Activated B cell treated with CpG ODN at 0.5 μM for 24 hours (primary cell): ENCODE measurements around the gene CISTR. TPM values are rescaled to one million over a fixed set of nuclear protein-coding genes. Genes with fewer than 3 reads are reported as not detected.
"Not testable (repeated sequence)": the region's sequence is repeated elsewhere in the genome, so short reads cannot be mapped to it uniquely, and the experiment has no call there.

Experiments
- ATAC-seq: fragments of 200-7000 bp; cut with Tn5 transposase; one replicate; pipeline ENCODE4 v1.10.0; 2021; ENCODE audit warnings: low read depth, mild to moderate bottlenecking, moderate library complexity
- CTCF ChIA-PET: fragments of 350-600 bp; sonication (Branson Sonifier 250); formaldehyde crosslinking; loops from one replicate; lab custom pipeline; 2021; ENCODE audit warnings: antibody characterized with exemption; lab: Charles Lee
- POLR2A ChIA-PET: fragments of 350-600 bp; sonication (Branson Sonifier 250); formaldehyde crosslinking; loops from one replicate; lab custom pipeline; 2021; ENCODE audit warnings: antibody characterized with exemption; lab: Charles Lee
- DNase-seq: peaks from one replicate; pipeline ENCODE4 v3.0.0; 2022
- H3K27ac Mint-ChIP-seq: one replicate; pipeline ENCODE4 v1.8.0; 2020; ENCODE audit warnings: mixed read lengths
- H3K27me3 Mint-ChIP-seq: one replicate; pipeline ENCODE4 v1.8.0; 2021; ENCODE audit warnings: mixed read lengths
- H3K36me3 Mint-ChIP-seq: one replicate; pipeline ENCODE4 v1.8.0; 2021; ENCODE audit warnings: low read depth, mixed read lengths
- H3K4me1 Mint-ChIP-seq: one replicate; pipeline ENCODE4 v1.8.0; 2021; ENCODE audit warnings: mixed read lengths
- H3K4me3 Mint-ChIP-seq: one replicate; pipeline ENCODE4 v1.8.0; 2020; ENCODE audit warnings: mild to moderate bottlenecking, mixed read lengths
- H3K9me3 Mint-ChIP-seq: one replicate; pipeline ENCODE4 v1.8.0; 2020; ENCODE audit warnings: mixed read lengths
- CTCF ChIP-seq: fragments of 200-600 bp; IDR thresholded peaks from one replicate; pipeline ENCODE4 v1.8.0; 2022; ENCODE audit warnings: antibody characterized with exemption, mild to moderate bottlenecking
- intact Hi-C: fragments of 100-400 bp; cut with micrococcal nuclease; formaldehyde crosslinking; loops from one replicate; pipeline ENCODE4 v1.15.1; 2024
- total RNA-seq: library from RNA; stranded (reverse); gene quantifications from 2 replicates; pipeline ENCODE4 v1.2.3, GENCODE V29; 2022

CISTR gene
- total RNA-seq, 1 donor from 2014 or later = not detected

- H3K27me3 Mint-ChIP-seq = peaks cover 17% of the 10 kb centered on the region
- CTCF ChIA-PET = no interaction called here
- no peak for DNase-seq
- no peaks in the 10 kb centered on the region for H3K9me3 Mint-ChIP-seq
- H3K4me3 Mint-ChIP-seq = no peak overlapping the region
- no peak for ATAC-seq
- intact Hi-C loops = no loop called here
- no peaks in the 10 kb centered on the region for H3K36me3 Mint-ChIP-seq
- no peak overlapping the region for H3K27ac Mint-ChIP-seq
- TF ChIP-seq CTCF = no peak
- POLR2A ChIA-PET = no interaction called here
- no peaks in the 10 kb centered on the region for H3K4me1 Mint-ChIP-seq
Observed at GRCh38 chr12:53781228-53781801, 29.5 kb upstream of the CISTR start.

GRCh38 chr12:53780323-53780722 is 28.5 kb upstream of the CISTR start:
- no peak overlapping the region for H3K27ac Mint-ChIP-seq
- DNase-seq (no peak), ATAC-seq (no peak)
- no peak for TF ChIP-seq CTCF
- H3K4me1 Mint-ChIP-seq = no peaks in the 10 kb centered on the region
- H3K4me3 Mint-ChIP-seq = no peak overlapping the region
- intact Hi-C loops = no loop called here
- no peaks in the 10 kb centered on the region for H3K9me3 Mint-ChIP-seq
- POLR2A ChIA-PET = no interaction called here
- CTCF ChIA-PET = interaction anchor here (1.0 kb wide), 1 partner anchor 24 kb away, joined by 3 read pairs; no protein-coding TSS in a partner anchor
- H3K36me3 Mint-ChIP-seq = no peaks in the 10 kb centered on the region
- H3K27me3 Mint-ChIP-seq = peaks cover 15% of the 10 kb centered on the region

GRCh38 chr12:53779679-53780078 is 27.9 kb upstream of the CISTR start:
- H3K27ac Mint-ChIP-seq, DNase-seq, intact Hi-C loops, H3K4me1 Mint-ChIP-seq, H3K9me3 Mint-ChIP-seq, ATAC-seq, H3K36me3 Mint-ChIP-seq, H3K4me3 Mint-ChIP-seq, POLR2A ChIA-PET: not testable (repeated sequence)
- H3K27me3 Mint-ChIP-seq = peaks cover 16% of the 10 kb centered on the region
- CTCF ChIA-PET = interaction anchor here (1.0 kb wide), 1 partner anchor 23 kb away, joined by 3 read pairs; no protein-coding TSS in a partner anchor

GRCh38 chr12:53777936-53778644 is 26.3 kb upstream of the CISTR start:
- H3K9me3 Mint-ChIP-seq = no peaks in the 10 kb centered on the region
- H3K4me1 Mint-ChIP-seq = no peaks in the 10 kb centered on the region
- POLR2A ChIA-PET = no interaction called here
- CTCF ChIA-PET = no interaction called here
- H3K4me3 Mint-ChIP-seq = no peak overlapping the region
- TF ChIP-seq CTCF = no peak
- ATAC-seq = no peak
- DNase-seq = no peak
- H3K27me3 Mint-ChIP-seq = peaks cover 13% of the 10 kb centered on the region
- H3K36me3 Mint-ChIP-seq = no peaks in the 10 kb centered on the region
- intact Hi-C loops = no loop called here
- H3K27ac Mint-ChIP-seq = no peak overlapping the region

GRCh38 chr12:53777412-53777811 is 25.6 kb upstream of the CISTR start:
- intact Hi-C loops = no loop called here
- Mint-ChIP-seq H3K27me3 (peaks cover 9% of the 10 kb centered on the region), H3K4me3 (no peak overlapping the region), H3K4me1 (no peaks in the 10 kb centered on the region), H3K9me3 (no peaks in the 10 kb centered on the region), H3K36me3 (no peaks in the 10 kb centered on the region), H3K27ac (no peak overlapping the region)
- DNase-seq (no peak), ATAC-seq (no peak)
- ChIA-PET CTCF (no interaction called here), POLR2A (no interaction called here)
- TF ChIP-seq CTCF = no peak
